NOMO-1 treated with DMSO at 0.1 percent for 48 hours (cell line): ENCODE data around the gene RAB35.

Source experiments
- DNase-seq: peaks from one replicate; lab custom pipeline; 2025; ENCODE audit not compliant: unreplicated experiment; lab: John Stamatoyannopoulos, UW

Gene RAB35

DNA sequence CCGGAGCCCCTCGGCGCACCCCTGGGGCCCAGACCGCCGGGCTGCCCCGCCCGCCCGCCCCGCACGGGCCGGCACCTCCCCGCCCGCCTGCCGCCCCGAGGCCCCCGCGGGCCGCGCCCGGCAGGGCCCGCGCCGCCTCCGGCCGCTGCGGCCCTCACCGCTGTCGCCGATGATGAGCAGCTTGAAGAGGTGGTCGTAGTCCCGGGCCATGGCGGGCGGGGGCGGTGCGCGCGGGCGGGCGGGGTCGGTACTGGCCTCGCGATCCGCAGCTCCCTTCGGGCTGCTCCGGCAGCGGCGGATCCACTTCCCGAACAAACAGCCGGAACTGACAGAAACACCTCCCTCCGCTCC lies at the start of gene RAB35:
RAB35 (minus strand) TSS at position 313 of the 351 bp plus-strand sequence; CDS start at position 210, 103 bp downstream.
- DNase-seq = no peak

DNA sequence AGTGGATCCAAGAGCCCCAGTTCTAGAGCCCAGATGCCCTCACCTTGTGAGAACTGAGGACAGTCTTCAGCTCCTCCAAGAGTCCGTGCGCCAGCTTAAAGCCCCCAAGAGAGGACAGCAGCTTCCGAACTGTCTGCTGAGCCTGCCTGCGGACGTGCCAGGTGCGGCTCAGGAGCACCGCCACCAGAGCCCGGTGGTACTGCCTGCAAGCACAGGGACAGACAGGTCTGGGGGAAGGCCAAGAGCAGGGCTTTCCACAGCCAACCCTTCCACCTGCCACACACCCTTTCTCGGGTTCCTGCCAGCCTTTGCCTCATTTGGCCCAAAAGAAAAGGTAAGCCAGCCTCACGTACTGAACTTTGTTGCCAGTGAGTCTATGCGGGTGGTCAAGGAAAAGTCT lies 47.7 kb upstream of the RAB35 start:
- no peak for DNase-seq

DNA sequence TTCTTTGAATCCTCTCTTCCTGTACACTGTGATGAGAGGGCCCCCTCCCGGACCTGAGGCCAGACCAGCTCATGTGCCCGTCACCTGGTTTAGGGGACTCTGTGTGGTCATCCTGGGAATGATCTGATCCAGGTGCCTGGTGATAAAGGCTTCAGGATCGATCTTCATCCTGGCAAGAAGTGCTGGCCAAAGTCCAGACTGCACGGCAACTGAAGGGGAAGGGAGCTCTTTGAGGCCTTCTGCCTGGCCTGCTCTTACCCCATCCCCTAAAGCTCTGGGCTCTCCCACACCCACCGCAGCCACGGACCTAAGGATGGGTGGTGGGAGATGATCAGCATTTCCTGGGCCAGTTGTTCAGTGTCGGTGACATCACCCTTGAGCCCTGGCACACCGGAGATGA lies 46.2 kb upstream of the RAB35 start:
- DNase-seq = no peak

DNA sequence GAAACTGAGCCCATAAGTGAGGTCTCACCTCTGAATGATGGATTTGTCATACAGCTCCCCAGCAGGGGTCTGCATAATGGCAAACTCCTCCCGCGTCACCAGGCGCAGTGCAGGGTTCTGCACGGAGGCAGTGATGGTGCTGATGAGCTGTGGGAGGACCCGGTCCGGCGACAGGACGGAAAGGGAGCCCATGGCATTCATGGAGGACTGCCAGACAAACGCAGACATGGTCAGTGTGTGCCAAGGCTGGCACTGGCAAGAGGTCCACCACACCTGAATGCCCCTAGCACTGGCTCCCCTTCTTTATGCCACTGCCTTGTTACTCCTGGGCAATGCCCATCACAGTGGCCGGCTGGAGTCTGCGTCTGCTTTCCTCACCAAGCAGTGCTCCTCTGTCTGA lies 45.3 kb upstream of the RAB35 start:
- DNase-seq = no peak

DNA sequence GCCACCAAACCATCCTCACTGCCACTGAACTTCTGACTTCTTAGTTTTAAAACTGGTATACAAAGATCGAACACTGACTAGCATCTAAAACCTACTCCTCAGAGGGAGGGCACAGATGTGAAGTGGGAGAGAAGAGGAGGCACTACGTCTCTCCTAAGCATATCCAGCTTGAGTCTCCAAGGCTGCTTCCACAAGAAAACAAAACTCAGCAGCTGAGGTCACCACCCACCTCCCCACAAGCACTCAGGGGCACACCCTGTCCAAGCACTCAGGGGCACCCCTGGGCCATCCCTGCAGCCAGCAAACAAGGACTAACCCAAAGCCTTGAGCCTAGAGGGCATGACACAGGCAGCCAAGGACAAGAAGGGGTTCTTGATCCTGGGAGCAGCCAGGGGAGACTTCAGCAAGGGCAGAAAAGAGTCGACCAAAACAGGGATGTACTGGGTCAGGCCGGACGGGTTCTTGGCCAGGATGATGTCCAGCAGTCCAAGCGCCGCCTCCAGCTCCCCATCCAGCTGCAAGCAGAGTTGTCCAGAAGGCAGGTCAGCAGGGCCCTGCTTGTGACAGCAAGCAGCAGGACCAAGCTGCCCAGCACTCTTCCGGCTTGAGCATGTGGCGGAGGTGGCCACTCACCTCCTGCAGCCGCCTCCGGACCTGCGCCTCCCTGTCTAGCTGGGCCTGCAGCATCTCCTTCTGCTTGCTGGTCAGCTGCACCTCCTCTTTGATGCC lies 43.1 kb upstream of the RAB35 start:
- no peak for DNase-seq

DNA sequence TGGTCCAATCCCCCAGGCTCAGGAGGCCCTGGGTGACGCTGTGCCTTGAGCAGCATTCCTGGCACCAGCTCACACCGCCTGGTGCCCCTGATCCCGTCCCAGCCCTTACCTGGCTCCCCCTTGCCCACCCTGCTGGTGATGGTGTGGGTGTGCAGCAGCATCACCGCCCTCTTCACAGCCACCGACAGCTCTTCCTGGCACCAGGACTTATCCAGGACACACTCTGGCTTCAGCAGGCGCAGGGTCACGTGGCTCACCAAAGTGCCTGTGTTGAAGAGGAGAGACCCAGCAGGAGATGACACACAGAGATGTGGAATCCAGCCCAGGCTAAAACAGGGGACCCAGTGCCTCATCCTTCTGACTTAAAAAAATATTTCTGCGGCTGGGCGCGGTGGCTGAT lies 41.8 kb upstream of the RAB35 start:
- no peak for DNase-seq

DNA sequence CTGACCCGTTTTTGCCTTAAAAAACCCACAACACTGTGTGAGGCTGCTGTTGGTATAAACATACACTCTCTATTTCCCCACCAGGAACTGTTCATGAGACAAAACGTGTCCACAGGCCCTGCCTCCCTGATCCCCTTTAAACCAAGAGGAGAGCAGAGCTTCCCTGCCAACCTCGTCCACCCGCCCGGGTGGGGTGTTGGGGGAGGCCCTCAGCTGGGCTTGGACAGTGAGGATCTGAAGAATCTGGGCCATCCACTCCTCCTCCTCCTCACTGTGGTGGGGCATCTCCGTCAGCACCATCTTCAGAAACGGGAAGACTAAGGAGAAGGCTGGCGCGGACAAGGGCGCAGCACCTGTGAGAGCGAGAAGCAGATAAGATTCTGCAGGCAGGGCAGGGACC lies 41.1 kb upstream of the RAB35 start:
- DNase-seq = no peak

DNA sequence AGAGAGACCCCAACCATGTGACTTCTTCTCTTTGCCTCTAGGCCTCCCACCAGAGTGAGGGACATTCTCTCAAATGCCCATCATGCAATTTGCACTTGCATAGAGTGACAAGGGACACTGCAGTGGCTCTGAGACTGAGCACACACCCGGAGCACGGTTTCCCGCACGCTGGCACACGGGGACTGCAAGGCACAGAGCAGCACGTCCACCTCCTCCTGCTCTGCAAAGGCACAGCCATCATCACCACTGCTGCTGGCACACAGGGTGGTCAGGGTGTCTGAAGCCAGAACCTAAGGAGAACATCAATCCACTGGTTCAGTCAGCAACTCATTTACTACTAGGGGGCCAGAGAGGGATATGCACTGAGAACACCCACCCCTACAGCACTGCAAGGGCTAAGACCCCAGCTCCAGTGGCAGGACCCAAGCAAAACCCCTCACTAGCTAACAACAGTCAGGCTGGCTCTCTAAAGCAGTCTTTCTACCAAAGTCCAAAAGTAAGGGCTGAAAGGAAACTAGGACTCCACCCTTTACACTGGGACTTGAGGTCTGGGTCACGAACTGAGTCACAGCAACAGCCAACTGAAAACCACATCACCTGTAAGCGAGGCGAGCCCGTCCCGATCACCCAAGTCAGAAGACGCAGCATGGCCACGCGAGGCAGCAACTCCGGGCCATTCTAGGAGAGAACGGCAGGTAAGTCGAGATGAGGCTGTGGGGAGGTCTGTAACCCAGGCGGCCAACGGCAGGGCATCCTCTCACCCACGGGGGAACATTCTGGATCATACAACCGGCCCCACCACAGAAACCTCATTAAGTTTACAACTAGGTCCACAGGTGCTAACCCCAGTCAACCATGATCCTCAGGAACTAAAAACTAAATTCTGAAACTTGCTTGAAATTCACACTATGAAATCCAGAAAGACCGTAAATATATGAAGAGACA lies 40.0 kb upstream of the RAB35 start:
- no peak for DNase-seq

DNA sequence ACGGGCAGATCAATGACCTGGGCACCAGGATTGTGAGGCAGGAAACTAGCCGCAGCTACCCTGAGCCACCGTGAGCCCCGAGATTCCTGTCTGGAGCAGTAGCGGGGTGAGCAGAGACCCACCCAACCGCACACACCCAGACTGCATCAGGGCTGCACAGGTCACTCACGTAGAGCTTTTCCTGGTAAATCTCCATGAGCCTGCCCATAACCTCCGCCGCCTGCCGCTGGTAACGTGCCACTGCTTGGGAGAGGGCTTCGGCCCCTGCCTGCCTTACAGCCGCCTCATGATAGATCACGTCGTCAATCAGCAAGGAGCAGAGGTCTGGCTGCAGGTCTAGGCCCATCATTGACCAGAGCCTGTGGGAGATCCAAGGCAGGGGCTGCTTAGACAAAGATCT lies 38.5 kb upstream of the RAB35 start:
- no peak for DNase-seq

DNA sequence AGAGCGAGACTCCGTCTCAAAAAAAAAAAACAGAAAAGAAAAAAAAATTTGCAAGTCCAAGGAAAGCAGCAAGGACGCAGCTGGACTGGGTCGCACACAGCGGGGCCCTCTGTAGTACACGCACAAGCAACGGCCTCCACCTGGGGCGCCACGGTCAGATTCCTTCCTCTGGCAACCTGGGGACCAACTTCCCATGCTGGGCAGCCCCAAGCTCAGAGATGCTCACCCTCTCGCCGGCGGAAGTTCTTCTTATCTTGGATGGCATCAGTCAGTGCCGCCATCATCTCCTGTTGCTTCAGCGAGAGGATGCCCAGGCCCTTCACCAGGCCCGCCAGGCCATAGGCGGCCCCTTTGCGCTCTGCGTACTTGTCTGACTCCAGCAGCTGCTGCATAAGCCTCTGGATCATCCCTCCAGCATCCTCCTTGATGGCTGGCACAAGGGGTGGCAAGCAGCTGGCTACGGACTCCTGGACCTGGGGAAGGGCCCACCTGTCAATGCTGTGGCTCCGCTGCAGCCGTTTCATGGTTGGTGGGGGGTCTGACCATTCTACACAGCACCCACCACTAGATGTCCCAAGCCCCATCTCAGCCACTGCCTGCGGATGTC lies 34.5 kb upstream of the RAB35 start:
- no peak for DNase-seq

DNA sequence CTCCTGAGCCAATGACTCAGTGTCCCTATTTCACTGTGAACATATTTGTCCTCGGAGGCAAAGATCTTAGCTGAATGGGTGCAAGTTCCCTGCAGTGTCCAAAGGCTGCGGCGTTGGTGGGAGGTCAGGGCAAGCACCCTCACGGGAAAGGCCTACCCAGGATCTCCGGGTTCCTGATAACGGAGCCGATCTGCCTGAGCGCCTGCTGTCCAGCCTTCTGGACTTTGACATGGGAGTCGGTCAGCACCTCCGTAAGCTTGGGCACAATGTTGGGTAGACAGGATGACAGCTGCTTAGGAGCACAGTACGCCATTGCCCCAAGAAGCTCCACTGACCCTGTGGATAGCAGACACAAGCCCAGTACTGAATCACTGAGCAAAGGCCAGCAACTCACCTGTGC lies 31.5 kb upstream of the RAB35 start:
- DNase-seq = no peak

DNA sequence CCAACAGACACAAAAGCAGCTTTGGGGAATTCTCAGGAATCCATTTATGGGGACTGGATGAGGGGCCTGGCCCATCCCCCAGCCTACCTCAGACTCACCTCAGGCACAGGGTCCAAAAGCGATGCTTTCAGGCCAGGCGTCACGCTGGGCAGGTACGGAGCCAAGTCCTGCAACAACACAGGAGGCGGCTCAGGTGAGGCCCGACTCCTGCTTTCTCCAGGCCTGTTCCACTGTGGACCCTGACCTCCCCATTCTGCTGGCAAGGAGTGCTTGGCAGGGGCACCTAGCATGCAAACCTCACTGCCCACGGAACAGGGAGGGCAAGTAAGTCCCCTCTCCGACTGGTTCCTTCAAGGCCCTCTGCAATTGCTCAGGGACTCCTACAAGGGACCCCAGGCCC lies 28.6 kb upstream of the RAB35 start:
- no peak for DNase-seq

DNA sequence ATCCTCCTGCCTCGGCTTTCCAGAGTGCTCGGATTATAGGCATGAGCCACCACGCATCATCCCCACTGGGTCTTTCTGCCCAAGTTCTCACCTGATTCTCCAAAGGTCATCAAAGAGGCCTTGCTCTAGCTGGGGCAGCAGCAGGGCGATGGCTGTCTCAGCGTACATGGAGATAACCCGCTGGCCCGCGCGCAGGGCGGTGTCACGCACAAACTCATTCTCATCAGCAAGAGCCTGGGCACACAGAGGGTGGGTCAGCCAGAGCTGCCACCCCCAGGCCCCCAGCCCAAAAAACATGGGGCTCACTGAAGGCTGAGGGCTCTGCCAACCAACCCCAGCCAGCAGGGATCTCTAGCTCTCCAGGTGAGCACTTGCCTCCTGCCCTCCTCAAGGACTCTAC lies 27.7 kb upstream of the RAB35 start:
- no peak for DNase-seq

DNA sequence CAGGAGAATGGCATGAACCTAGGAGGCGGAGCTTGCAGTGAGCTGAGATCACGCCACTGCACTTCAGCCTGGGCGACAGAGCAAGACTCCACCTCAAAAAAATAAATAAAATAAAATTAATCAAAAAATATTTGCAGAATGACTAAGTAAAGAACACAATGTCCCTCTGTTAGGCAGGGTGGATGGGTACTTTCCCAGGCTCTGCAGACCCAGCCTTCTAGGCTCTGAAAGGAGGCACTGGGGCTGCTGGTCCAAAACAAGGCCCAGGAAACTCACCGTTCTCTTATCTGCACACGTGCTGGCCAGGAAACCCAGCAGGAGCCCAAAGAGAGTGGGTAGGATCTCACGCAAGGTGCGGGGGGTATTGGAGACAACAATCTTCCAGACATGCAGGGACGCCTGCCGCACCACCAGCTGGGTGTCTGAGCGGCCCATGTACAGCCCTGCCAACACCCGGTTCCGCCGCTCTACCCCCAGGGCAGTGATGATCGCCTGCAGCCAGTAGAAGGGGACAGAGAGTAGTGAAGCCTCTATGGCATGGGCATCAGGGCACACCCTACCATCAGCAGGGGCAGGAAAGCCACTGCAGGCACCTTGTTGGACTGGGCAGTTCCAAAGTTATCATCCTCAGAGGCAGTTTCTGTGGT lies 25.8 kb upstream of the RAB35 start:
- DNase-seq = no peak

DNA sequence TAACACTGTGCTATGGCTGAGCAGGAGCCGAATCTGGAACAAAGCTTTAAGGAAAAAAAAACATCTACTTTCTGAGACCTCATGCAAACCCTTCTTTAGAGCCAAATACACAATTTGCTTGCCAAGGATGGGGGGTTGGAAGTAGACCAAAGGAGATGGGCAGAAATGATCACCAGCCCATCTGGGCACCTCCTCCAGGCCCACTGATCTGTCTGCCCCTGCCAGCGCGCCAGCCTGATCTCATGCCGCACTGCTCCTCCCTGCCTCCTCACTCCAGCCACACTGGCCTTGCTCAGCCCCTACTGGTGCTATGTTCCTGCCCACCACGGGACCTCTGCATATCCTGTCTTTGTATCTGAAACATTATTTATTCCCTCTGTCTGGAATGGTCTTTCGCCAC lies 24.8 kb upstream of the RAB35 start:
- DNase-seq = no peak

DNA sequence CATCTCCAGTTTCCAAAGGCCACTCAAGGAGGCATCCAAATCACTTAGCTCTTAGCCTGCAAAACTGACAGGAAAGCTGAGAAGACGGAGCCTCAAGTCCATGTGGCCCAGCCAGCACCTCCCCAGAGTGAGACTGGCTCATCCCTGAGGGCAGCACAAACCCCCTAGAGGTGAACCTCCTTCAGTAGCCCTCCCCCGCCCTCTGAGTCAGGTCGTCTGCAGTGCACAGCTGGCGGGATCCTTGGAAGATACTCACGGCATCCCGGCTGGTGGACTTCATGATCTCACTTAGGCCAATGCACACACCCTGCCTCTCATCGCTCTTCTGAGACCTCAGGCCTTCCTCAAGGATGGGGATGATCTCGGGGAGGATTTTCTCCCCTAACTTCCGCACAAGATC lies 24.1 kb upstream of the RAB35 start:
- DNase-seq = no peak

DNA sequence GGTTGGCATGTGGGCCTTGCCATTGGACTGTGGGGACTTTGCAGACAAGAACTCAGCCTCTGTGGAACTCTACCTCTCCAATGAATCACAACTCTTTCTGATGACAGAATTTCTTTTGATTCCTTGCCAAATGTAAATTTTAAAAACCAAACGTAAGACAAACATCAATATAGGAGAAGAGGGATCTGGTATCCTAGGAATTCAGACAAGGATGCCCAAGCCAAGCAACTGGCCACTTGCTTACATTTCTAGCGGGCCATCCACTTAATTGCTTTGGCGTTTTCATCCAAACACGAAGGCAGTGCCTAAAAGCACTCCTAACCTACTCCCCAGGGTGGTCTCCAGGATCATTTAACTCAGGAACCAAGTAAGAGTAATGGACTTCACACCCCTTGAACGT lies 23.4 kb upstream of the RAB35 start:
- DNase-seq = no peak

DNA sequence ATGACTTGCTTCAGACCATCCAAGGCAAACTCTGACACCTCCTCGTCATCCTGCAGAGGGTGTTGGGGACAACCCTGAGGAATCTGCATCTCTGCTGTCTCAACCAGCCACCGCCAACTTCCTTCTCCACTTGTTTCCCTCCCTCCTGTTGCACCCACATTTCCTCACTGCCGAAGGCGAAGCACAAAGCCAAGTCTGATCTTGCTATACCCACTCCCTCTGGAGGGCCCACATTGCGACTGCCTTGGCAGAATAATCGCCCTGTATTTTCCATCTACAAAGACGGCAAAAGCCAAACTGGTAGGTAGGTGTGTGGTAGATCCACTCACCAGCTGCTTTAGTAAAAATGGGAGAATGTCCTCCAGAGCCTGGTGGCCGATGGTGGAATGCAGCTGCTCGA lies 21.8 kb upstream of the RAB35 start:
- DNase-seq = no peak

DNA sequence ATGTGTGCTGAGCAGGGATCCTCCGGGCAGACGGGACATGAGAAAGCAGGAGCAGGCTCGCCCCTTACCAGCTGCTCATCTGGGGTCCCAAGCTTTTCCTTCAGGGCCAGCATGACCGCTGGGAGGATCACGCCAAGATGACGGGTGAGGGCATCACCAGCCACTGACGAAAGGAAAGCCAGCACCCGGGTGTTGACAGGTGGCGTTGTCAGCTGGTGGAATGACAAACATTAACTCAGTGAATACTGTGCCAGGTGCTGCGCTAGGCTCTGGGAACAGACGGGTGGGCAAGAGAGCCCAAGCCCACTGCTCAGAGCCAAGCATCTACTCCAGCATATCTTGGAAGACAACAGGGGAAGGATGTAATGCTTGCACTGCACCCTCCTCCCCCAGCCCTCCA lies 21.3 kb upstream of the RAB35 start:
- DNase-seq = no peak

DNA sequence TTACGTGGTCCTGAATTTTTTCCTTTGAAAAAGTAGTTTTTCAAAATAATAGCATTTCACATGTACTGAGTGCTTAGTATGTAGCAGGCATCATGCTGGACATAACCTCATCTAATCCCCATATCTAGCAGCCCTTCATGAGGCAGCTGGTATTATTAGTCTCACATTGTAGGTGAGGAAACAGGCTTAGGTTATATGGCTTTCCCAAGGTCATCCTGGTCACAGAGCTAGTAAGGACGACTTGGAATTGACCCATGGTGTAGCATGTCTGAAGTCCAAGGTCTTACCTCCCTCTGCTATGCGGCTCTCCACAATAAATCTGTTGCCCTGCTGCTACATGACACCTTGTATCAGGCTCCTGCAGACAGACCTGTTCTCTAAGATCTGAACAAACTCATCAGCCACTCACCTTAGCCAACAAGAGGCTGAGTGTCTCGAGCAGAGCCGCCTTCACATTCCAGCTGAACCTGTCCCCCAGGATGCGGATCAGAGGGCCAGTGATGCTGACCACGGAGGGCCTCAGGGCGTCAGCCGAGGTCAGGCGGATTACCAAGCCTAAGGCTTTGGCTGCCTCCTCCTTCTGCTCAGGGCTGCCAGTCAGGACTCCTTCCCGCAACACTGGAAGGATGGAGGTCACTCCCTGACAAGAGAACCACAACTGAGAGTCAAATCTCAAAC lies 19.7 kb upstream of the RAB35 start:
- DNase-seq = no peak
